SK-N-SH (cell line): ENCODE measurements around the gene MAD2L2. TPM values are rescaled to one million over a fixed set of nuclear protein-coding genes. Genes with fewer than 3 reads are reported as not detected.

ENCODE experiments used
- CTCF ChIA-PET: fragments of 300-600, 350-600 bp; formaldehyde crosslinking; extraction: SDS; loops from one replicate; lab custom pipeline; 2021; lab: Yijun Ruan, JAX
- POLR2A ChIA-PET: fragments of 350-600 bp; sonication (Branson Sonifier 250); formaldehyde crosslinking; extraction: SDS; loops from one replicate; lab custom pipeline; 2020; ENCODE audit warnings: antibody characterized with exemption, inconsistent platforms; lab: Yijun Ruan, JAX
- DNase-seq: peaks from one replicate; pipeline ENCODE4 v3.0.0; 2012
- H2AFZ ChIP-seq: fragments of 200-600 bp; sonication (generic); 2 replicates; pipeline ENCODE4 v1.8.1; 2016; ENCODE audit warnings: antibody characterized with exemption, mild to moderate bottlenecking, low read depth
- H3F3A ChIP-seq: fragments of 200-600 bp; sonication (generic); replicated peaks from 2 replicates; pipeline ENCODE3; 2016; ENCODE audit warnings: antibody characterized with exemption, mild to moderate bottlenecking; ENCODE audit not compliant: insufficient read depth
- H3K27ac ChIP-seq, 2 experiments: fragments of 200-500 bp in 1 of 2; fragments of 200-600 bp in 1 of 2; sonication (Bioruptor generic) in 1 of 2; sonication (generic), shearing (Covaris generic) in 1 of 2; 2 replicates each; pipeline versions ENCODE4 v1.5.1 to v1.6.1; 2014 to 2016; ENCODE audit warnings: low read depth in 2 of 2, inconsistent platforms in 1 of 2, low read length in 1 of 2, mild to moderate bottlenecking in 1 of 2, mixed read lengths in 1 of 2
- H3K27me3 ChIP-seq: fragments of 200-600 bp; sonication (generic), shearing (Covaris generic); 2 replicates; pipeline ENCODE4 v1.6.1; 2016; ENCODE audit warnings: mixed run types; ENCODE audit not compliant: insufficient read depth
- H3K36me3 ChIP-seq, 2 experiments: fragments of 200-500 bp in 1 of 2; fragments of 200-600 bp in 1 of 2; sonication (Bioruptor generic) in 1 of 2; sonication (generic) in 1 of 2; replicated peaks in 1 of 2; 2 replicates each; pipeline versions ENCODE3 to v1.5.1; 2014 to 2016; ENCODE audit warnings: low read length in 1 of 2, mild to moderate bottlenecking in 1 of 2; ENCODE audit not compliant: insufficient read depth in 2 of 2, control insufficient read depth in 1 of 2
- H3K4me1 ChIP-seq, 2 experiments: fragments of 200-500 bp in 1 of 2; fragments of 200-600 bp in 1 of 2; sonication (Bioruptor generic) in 1 of 2; sonication (generic), shearing (Covaris generic) in 1 of 2; 2 replicates each; pipeline versions ENCODE4 v1.5.1 to v1.6.1; 2014 to 2016; ENCODE audit warnings: low read depth in 1 of 2, low read length in 1 of 2, mixed run types in 1 of 2; ENCODE audit not compliant: insufficient read depth in 2 of 2, control insufficient read depth in 1 of 2
- H3K4me2 ChIP-seq: fragments of 200-600 bp; sonication (generic), shearing (Covaris generic); 2 replicates; pipeline ENCODE4 v1.6.1; 2017; ENCODE audit warnings: mixed run types
- H3K4me3 ChIP-seq, 2 experiments: fragments of 200-500 bp in 1 of 2; fragments of 200-600 bp in 1 of 2; sonication (Bioruptor generic) in 1 of 2; sonication (generic), shearing (Covaris generic) in 1 of 2; 2 replicates each; pipeline versions ENCODE4 v1.5.1 to v1.8.1; 2014 to 2016; ENCODE audit warnings: low read depth in 2 of 2, inconsistent platforms in 1 of 2, low read length in 1 of 2, mild to moderate bottlenecking in 1 of 2, mixed read lengths in 1 of 2, moderate library complexity in 1 of 2
- H3K79me2 ChIP-seq: fragments of 200-600 bp; sonication (generic); 2 replicates; pipeline ENCODE4 v1.8.1; 2017; ENCODE audit warnings: mild to moderate bottlenecking; ENCODE audit not compliant: insufficient read depth
- H3K9ac ChIP-seq: fragments of 200-600 bp; sonication (generic); 2 replicates; pipeline ENCODE4 v1.6.1; 2017; ENCODE audit warnings: mixed run types
- H3K9me2 ChIP-seq: fragments of 200-600 bp; sonication (generic); 2 replicates; pipeline ENCODE4 v1.6.1; 2017; ENCODE audit warnings: mixed run types
- H3K9me3 ChIP-seq: fragments of 200-600 bp; sonication (generic); 2 replicates; pipeline ENCODE4 v1.6.1; 2017; ENCODE audit warnings: mixed run types, mild to moderate bottlenecking, moderate library complexity
- H4K20me1 ChIP-seq: fragments of 200-600 bp; sonication (generic); 2 replicates; pipeline ENCODE4 v1.6.1; 2017; ENCODE audit warnings: mild to moderate bottlenecking, mixed run types; ENCODE audit not compliant: insufficient read depth
- CHD2 ChIP-seq: fragments of 150-350 bp; IDR thresholded peaks from 2 replicates; pipeline ENCODE4 v1.6.1; 2018; ENCODE audit warnings: low read length; ENCODE audit not compliant: partially characterized antibody
- FOXJ3 ChIP-seq: sonication (generic); formaldehyde crosslinking; IDR thresholded peaks from 2 replicates; pipeline ENCODE4 v1.5.1; 2020; ENCODE audit warnings: mild to moderate bottlenecking, missing genetic modification reagents
- FOXM1 ChIP-seq: IDR thresholded peaks from 2 replicates; pipeline ENCODE4 v1.4.0; 2012; ENCODE audit warnings: low read depth, mild to moderate bottlenecking
- GABPA ChIP-seq: IDR thresholded peaks from 2 replicates; pipeline ENCODE4 v1.4.0; 2012; ENCODE audit warnings: low read depth, mild to moderate bottlenecking
- GATA2 ChIP-seq: sonication (generic); formaldehyde crosslinking; IDR thresholded peaks from 2 replicates; pipeline ENCODE4 v1.5.0; 2020; ENCODE audit warnings: mild to moderate bottlenecking, missing genetic modification reagents
- NFIC ChIP-seq: IDR thresholded peaks from 2 replicates; pipeline ENCODE4 v1.4.0; 2012; ENCODE audit warnings: borderline replicate concordance
- PBX3 ChIP-seq: IDR thresholded peaks from 2 replicates; pipeline ENCODE4; 2012
- POLR2AphosphoS5 ChIP-seq: IDR thresholded peaks from 2 replicates; pipeline ENCODE4 v1.6.1; 2012; ENCODE audit warnings: low read depth, low read length
- RFX5 ChIP-seq: IDR thresholded peaks from 2 replicates; pipeline ENCODE4 v1.6.1; 2012; ENCODE audit warnings: mild to moderate bottlenecking, improper control_type of control experiment, low read length
- USF1 ChIP-seq: IDR thresholded peaks from 2 replicates; pipeline ENCODE4 v1.4.0; 2012; ENCODE audit warnings: low read depth, borderline replicate concordance
- USF2 ChIP-seq: fragments of 150-350 bp; IDR thresholded peaks from 2 replicates; pipeline ENCODE4 v1.6.1; 2017; ENCODE audit warnings: antibody characterized with exemption, low read length, low read depth, borderline replicate concordance
- WGBS: methylation state at CpG from one replicate; pipeline ENCODE4 v1.1.6; 2017; ENCODE audit warnings: low lambda C conversion rate; 5-methylcytosine and 5-hydroxymethylcytosine counted together
- polyA plus RNA-seq, 3 experiments: library from polyadenylated mRNA; depleted of rRNA; stranded (reverse); fragments of >200 nt; gene quantifications; 2 replicates each; pipeline ENCODE4 v1.2.3, GENCODE V29; 2012

MAD2L2 gene
- polyA plus RNA-seq, 1 of the 3 experiments (the other 2 are of a cell fraction) = 94.0 TPM

GRCh38 chr1:11668516-11668915, 12.4 kb downstream of the MAD2L2 start:
- no peak overlapping the region for H3K4me3 ChIP-seq
- H3K27ac ChIP-seq = no peak overlapping the region
- WGBS = 100% methylated on average over 3 of the region's 14 CpGs
- no peaks in the 10 kb centered on the region for H3K79me2 ChIP-seq
- ChIA-PET CTCF (no interaction called here), POLR2A (no interaction called here)
- peaks cover 0 to 8% of the 10 kb centered on the region in 2 experiments for H3K36me3 ChIP-seq
- no peaks in the 10 kb centered on the region for H4K20me1 ChIP-seq
- H2AFZ ChIP-seq = no peak overlapping the region
- no peaks in the 10 kb centered on the region; a peak in 1 of 4 replicates for H3K4me1 ChIP-seq
- no peaks in the 10 kb centered on the region for H3K9me3 ChIP-seq
- no peak overlapping the region for H3K4me2 ChIP-seq
- H3K27me3 ChIP-seq = no peaks in the 10 kb centered on the region
- H3F3A ChIP-seq = peaks cover 3% of the 10 kb centered on the region
- TF ChIP-seq POLR2AphosphoS5 (no peak), FOXJ3 (CRISPR knock-in tag) (no peak), PBX3 (no peak), FOXM1 (no peak), GABPA (no peak), NFIC (no peak)
- DNase-seq = no peak
- no peaks in the 10 kb centered on the region for H3K9me2 ChIP-seq
- H3K9ac ChIP-seq = no peak overlapping the region

- H3K9ac ChIP-seq = 0 out of 2 replicates have a peak overlapping the region, but pooled peaks have one; percentile 28
- TF ChIP-seq FOXJ3 (CRISPR knock-in tag) = no peak
- TF ChIP-seq RFX5 = no peak
- TF ChIP-seq GABPA = no peak
- no peak for TF ChIP-seq PBX3
- no peak for TF ChIP-seq USF1
- no peak for TF ChIP-seq GATA2 (CRISPR knock-in tag)
- TF ChIP-seq CHD2 = no peak
- TF ChIP-seq USF2 = no peak
- H3K4me2 ChIP-seq = peak overlapping the region; percentile 78
- whole genome bisulfite sequencing = 15% methylated on average over 24 of the region's 66 CpGs
- H3K36me3 ChIP-seq = peaks cover 0 to 5% of the 10 kb centered on the region in 2 experiments
- H3K4me3 ChIP-seq = peak overlapping the region; percentile 43 to 44; a peak in 3 of 4 replicates
- H3K27ac ChIP-seq = no peak overlapping the region
- no peak for DNase-seq
- H2AFZ ChIP-seq = peak overlapping the region; percentile 51; the same call in 1 of the 2 replicates
- no peaks in the 10 kb centered on the region for H3K9me2 ChIP-seq
- H3K27me3 ChIP-seq = no peaks in the 10 kb centered on the region
- ChIA-PET POLR2A (interaction anchor here (0.8 to 2.2 kb wide), 5 partner anchors 8 to 148 kb away, joined by 3 to 8 read pairs (median 5); partner anchors contain the start of gene FBXO2), CTCF (interaction anchor here (0.9 to 8.5 kb wide), 30 partner anchors 10 to 626 kb away, joined by 3 to 120 read pairs (median 6); partner anchors contain the start of genes AGTRAP, FBXO2 and FBXO44)
- peaks cover 3% of the 10 kb centered on the region for H3F3A ChIP-seq
- H3K9me3 ChIP-seq = no peaks in the 10 kb centered on the region
- no peaks in the 10 kb centered on the region for H4K20me1 ChIP-seq
- no peaks in the 10 kb centered on the region for H3K79me2 ChIP-seq
- no peaks in the 10 kb centered on the region; a peak in 1 of 4 replicates for H3K4me1 ChIP-seq
Measured at GRCh38 chr1:11664336-11665065, 16.4 kb downstream of the MAD2L2 start.
